ENCODE results near the gene MCOLN2.
"Not testable (repeated sequence)": the region's sequence is repeated elsewhere in the genome, so short reads cannot be mapped to it uniquely, and the experiment has no call there.

The MCOLN2 gene

DNA sequence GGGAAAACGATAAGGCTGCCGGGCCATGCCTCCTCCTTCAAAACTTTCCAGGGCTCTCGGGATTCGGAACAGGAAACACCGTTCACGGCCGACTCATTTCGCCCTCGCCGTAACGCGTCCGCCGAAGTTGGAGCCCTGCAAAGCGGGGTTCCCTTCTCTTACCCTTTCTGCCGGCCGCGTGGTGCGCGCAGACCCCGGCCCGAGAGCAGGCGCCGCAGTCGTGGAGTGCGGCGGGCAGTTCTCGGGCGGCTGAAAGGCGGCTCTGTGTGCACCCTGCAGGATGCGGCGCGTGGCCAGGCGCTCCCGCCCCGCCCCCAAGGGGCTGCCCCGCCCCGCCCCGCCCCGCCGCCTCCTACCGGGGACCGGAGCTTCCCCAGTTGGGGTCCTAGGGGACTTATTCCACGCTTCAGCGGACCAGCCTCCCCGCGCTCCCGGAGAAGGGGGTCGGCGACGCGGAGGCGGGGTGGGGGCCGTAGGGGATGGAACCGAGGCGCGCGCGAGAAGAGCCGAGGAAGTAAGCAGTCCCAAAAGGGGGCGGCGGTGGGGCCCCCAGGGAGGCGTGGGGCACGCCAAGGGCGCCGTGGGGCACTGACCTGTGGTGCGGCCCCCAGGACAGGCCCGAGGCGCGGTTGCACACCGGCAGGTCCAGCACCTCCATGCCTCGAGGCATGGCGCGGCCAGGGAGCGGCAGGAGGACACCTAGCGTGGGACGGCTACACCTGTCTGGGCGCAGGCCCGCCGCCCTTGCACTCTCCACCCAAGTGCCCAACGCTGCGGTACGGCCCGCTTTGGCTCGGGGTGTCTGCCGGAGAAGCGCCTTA is at the start of gene MCOLN2:
Gene MCOLN2, minus strand, starts transcription at position 268 of the 821 bp plus-strand sequence. Its CDS starts 241 bp downstream, at position 27.
- DNase-seq = no peak

DNA sequence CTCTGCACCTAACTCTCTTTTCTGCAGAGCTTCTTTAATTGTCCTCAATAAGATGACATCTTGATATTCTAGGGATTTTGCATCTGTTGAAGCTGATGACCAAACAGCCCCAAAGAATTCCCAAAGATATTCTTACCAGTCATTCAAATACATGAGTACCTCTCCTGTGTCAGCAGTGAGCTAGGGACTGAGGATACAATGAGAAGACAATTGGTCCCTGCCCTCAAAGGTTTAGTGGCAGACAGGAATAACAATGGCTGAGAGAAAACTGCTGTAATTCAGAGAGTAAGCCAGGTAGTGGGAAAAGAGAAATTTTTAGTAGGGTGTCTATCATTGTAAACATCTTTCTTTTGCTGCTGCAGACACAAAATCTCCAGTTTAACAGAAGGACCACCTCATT is 45.5 kb upstream of the MCOLN2 start:
- DNase-seq = no peak

DNA sequence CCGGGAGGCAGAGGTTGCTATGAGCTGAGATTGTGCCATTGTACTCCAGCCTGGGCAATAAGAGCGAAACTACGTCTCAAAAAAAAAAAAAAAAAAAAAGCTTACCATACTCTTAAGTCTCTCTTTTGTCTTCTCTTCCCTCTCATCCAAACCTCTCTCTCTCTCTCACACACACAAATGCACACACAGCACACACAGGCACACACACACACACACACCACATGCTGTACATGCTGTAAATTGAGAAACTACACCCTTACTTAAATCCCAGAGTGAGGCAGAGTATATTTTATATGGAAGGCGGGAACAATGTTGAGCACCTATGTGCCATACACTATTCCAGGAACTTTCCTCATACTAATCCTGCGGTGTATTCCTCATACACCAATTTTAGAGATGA is 44.9 kb upstream of the MCOLN2 start:
- no peak for DNase-seq

DNA sequence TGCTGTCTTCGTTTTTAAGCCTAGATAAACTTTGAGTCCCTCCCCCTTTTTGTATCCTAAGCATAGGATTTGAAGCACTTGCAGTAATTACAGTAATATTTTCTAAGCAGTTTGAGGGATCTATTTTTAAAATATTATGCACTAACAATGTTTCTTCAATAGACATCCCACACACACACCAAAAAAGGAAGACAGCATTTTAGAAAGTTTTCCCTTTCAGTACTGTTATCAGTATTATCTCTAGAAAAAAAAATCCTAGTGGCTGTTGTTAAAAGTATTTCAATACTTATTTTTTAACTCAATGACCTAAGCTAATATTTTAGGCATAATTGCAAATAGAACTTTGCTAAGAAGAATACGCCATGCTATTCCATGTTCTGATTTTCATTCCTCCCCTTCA is 36.3 kb upstream of the MCOLN2 start:
- DNase-seq = no peak

DNA sequence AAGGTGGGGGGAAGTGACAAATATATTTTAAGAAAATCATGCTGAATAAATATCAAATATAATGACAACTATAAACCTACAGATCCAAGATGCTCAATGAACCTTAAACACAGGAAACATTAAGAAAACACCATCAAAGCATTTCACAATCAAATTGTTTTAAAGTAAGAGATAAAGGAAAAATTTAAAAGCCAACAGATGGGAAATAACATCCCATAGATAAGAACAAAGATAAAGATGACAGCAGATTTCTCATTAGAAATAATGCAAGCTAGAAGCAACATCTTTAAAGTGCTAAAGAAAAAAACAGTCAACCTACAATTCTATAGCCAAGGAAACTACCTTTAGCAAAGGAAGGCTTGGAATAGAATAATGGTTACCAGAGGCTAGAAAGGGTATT is 33.6 kb upstream of the MCOLN2 start:
- no peak for DNase-seq

DNA sequence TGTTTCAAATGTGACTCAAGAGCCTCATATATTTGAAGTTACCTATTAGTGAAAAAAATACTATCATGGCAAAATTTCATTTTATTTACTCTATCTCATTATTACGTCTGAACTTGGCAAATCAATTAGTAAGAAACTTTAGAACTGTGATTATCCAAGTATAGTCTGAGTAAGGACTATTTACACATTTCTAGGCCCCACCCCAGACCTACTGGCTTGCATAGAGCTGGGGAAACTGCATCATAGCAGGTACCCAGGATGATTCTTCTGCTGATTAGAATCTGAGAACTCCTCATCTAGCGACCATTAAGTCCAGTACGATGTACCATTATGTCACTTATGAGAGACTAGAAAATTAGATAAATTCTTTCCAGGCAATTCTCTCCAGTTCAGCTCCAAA is 31.2 kb upstream of the MCOLN2 start:
- no peak for DNase-seq

DNA sequence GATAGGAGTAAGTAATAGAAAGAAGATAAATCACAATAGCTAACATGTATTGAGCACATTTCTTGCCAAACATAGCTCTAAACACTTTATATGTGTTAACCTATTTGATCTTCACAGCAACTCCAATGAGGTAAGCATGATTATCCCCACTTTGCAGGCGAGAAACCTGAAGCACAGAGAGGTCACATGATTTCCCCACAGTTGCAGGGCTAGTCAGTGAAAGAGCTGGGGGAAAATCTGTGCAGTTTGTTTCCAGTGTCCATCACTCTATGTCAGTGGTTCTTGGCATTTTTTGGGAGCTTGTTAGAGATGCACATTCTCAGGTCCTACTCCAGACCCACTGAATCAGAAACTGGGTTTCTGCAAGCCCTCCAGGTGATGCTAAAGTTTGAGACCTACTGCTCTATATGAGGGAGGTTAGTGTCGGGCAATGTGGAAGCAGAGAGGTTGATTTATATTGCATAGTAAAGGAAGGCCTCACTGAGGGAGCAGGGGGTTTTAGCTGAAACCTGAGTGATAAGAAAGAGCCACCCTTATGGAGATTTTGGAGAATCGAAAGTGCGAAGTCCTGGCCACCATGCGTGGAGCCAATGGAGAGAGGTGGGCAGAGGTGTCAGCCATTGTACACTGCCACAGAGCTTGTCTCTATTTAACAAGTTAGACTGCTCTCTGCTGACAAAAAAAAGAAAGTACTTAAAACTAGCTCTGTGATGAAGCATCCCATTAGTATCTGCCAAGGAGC is 30.5 kb upstream of the MCOLN2 start:
- no peak for DNase-seq

DNA sequence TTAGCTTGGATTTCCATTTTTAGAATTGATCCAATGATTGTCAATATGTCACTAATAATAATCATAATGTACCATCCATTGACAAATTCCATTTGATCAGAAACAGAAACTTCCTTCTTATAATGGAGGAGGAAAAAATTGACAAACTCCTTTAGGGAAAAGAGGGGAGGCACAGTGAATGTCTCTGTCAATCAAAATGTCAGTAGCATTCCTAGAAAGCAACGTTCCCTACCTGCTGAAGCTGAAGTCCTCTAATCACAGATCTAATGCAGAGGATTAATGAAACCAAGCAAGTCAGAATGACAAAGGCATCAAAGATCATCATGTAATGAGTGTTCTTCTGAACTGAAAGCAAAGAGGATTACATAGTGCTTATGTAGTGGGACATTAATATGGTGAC is 29.0 kb upstream of the MCOLN2 start:
- DNase-seq = no peak

DNA sequence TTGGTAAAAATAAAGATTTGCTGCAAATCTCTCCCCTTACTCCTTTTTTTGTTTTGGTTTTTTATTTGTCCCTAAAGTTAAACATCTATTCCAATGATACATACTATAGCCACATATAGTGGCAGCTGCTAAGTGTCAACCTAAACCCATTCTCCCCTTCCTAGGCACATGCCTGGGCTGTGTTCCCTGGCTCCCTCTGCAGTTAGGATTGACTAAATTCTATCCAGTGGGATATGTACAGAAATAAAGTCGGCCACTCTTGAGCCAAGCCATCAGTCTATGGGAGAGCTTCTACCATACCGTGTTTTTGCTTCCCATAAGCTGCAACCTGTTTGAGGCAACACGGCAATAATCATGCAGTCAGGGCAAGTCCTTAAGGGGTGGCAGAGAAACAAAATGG is 27.8 kb upstream of the MCOLN2 start:
- DNase-seq = no peak

DNA sequence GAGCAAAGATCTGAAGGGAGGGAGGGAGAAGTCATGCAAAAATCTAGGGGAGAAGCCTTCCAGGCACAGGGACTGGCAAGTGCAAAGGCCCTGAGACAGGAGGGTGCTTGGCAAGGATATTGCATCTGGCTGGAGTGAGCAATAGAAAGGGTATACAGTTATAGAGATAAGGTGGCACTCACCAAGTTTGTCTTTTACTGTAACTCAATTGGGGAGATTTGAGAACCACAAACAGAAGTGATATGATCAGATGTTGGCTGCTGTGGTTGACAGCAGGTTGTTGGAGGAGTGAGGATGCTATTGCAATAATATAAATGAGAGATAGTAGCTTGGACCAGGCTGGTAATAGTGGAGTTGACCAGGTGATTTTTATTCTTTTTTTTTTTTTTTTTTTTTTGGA is 25.8 kb upstream of the MCOLN2 start:
- no peak for DNase-seq

DNA sequence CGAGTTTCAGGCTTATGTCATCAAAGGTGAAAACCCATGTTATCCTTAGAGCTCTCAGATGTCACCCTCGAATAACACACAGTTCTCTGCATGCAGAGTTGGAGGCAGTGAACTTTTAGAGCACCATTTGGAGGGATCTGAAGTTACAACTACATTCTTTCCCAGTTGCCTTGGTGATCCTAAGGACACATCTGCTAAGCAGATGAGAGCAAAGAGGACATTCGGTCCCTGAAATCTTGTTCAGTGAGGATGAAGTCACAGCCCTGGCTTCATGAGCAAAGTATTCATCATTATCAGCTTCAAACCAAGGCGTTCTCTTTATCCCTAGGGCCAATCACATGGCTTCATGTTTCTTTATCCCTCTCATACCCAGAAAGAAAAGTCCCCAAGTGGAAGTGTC is 23.1 kb upstream of the MCOLN2 start:
- no peak for DNase-seq

DNA sequence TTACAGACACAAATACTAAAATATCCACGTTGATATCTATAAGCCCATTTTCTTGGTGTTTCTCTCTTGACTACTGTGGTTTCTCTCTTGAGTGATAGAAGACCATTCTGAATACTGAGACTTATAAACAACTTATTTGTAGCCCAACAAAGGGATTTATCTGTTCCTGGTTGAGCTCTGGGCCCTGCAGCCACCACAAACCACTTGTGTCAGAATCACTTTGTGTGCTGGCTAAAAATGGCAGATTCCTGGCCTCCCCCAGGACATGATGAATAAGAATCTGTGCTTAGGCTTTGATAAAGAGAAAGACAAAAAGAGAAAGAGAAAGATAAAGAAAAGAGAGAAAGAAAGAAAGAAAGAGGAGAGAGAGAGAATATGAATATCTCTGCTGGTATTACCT is 18.9 kb upstream of the MCOLN2 start:
- DNase-seq = no peak

DNA sequence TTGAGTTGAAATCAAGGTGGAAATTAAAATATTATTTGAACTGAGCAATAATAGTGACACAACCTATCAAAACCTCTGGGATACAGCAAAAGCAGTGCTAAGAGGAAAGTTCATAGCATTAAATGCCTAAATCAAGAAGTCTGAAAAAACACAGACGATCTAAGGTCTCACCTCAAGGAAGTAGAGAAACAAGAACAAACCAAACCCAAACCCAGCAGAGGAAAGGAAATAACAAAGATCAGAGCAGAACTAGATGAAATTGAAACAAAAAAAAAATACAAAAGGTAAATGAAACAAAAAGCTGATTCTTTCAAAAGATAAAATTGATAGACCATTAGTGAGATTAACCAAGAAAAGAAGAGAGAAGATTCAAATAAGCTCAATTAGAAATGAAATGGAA is 8.7 kb upstream of the MCOLN2 start:
- DNase-seq = not testable (repeated sequence)

DNA sequence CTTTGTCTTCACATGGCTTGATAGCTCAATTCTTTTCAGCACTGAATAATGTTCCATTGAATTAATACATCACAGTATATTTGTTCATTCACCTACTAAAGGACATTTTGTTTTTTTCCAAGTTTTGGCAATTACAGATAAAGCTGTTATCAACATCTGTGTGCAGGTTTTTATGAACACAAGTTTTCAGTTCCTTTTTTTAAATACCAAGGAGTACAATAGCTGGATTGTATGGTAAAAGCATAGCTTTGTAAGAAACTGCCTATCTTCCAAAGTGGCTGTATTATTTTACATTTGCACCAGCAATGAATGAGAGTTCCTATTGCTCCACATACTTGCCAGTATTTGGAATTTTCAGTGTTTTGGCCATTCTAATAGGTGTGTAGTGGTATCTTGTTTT is 4.8 kb upstream of the MCOLN2 start:
- DNase-seq = no peak

DNA sequence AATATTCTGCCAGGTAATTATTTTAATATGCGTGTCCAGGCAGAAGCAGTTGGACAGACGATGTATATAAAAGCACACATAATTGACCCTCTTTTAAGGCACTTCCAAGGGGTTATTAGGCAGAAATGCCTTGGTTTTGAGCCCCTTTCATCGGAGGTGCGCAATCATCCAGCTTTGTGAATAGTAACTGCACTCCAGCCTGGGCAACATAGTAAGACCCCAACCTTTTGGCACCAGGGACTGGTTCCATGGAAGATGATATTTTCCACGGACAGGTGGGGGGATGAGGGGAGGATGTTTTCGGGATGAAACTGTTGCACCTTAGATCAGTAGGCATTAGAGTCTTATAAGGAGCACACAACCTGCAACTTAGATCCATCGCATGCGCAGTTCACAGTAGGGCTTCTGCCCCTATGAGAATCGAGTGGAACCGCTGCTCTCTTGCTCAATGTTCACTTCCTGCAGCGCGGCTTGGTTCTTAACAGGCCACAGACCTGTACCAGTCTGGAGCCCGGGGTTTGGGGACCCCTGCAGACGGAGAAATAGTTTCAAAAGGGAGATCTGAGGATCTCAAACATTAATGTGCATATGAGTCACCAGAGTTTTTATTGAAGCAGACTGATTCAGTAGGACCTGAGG is 1.8 kb upstream of the MCOLN2 start:
- no peak for DNase-seq

DNA sequence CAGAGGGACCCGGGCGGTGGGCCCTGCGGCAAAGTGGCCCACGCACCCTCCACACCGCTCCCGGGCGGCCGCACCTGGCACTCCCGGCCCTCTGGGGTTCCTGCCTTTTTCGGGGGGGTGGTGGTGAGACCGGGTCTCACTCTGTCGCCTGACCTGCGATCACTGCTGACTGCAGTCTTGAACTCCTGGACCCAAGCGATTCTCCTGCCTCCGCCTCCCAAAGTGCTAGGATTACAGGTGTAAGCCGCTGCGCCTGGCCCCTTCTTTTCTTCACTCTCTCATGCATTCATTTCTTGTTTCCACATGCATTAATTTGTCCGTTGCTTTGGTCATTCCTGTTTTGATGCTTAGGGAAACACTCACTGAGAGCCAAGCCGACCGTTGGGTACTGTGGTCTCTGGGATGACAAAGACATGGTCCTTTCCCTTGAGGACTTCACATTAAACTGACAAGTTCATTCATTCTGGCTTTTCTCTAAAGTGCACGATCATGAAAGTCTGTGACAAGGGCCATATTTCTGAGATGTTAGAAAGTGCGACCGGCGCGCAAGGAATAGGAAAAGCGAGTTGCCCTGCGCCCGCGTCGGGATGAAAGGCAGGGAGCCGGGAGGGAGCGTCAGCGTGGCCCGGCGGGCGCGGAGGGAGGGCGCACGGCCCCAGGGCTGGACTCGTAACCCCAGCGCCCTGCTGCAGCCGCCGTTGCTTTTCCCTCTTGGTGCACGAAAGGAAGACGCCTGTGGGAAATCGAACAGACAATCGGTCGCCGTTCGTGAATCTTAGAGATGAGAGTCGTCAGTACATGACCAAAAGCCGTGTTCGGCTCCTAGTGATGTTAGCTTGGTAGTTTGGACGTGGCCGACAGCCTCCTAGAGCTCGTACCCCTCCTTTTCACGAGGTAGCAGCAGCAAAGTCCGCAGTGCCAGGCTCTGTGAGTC is 1.0 kb upstream of the MCOLN2 start:
- no peak for DNase-seq

DNA sequence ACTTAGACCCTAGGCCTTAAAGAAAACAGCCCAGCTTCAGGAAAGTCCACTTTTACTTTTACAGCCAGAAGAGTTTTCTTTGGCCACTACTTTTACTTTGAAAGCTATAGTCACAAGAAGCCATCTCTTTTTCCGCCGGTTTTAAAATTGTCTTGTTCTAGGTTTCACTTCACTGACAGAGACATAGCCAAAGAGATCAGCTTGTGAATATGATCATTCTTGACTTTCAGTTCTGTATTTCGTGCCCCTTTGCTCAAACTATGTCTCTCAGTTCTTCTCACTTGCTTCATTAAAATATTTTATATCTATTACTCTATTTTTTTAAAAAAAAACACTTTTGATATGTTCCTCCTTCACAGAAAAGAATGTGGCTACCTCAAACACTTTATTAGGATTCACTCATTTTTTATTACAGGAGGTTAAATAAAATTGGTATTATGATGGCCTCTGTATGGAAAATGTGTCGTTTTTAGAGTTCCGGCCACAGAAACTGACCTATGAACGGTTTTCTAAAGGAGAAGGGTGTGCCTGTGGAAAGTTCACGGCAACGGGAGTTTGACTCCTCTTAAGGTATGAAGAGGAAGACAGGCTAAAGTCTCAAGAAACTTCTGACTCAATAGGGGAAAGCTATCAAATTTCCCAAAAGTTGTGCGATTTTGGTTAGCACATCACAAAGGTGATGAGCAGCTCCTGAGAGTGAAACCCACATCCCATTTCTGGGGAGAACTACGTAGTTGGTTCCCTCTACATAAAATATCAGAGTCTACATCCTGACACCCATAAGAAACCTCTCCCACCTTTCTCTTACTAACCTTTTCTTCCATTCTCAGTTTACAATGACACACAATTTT is 1.2 kb downstream of the MCOLN2 start:
- DNase-seq = no peak

DNA sequence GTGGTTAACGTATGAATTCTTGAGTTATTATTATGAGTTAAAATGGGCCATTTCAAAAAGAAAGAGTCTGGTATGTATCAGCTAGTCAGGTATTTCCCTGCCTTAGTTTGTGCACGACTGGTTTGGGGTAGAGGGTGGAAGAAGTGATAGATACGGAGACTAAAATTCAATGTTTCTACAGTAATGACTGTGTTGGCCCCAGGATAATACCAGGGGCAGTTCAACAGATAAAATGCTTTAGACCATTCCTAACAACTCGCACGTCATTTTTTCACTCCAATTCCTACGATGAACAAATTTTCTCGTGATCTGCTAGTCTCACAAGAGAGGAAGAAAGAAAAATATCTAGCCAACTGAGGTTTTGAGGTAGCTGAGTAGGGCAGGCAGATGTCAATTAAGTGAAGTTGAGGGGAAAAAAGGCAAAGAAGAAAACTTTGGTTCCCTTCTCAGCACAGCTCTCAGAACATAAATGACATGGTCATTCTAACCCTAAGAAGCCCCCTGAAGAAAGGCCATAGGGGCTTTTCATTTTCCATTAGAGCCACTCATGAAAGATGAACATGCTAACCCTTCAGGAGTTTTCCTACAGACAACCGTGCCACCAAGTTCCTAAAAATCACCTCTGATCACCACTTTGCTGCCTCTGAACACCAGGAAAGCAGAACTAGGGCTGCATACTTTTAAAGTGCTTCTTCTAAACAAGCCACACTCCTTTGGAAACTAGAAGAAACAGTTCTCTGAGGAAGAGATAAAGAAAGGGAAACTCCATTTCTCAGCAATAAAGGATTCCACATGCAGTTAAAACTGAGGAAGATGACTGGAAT is 5.6 kb downstream of the MCOLN2 start:
- no peak for DNase-seq

DNA sequence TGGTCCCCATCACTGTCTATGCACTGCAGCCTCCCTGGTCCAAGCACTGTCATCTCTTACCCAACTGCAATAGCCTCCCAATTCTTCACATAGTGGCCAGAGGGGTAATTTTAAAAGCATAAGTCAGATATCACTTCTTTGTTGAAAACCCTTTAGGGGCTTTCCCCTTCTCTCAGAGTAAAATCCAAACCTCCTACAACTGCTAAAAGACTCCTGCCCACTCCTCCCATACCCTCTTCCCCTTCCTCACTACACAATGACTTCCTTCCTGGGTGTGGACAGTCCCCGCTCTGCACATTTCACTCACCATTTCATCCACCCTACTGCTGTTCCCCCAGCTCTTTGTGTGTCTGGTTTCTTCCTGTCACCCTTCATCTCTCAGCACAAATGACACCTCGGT is 8.3 kb downstream of the MCOLN2 start:
- DNase-seq = no peak

DNA sequence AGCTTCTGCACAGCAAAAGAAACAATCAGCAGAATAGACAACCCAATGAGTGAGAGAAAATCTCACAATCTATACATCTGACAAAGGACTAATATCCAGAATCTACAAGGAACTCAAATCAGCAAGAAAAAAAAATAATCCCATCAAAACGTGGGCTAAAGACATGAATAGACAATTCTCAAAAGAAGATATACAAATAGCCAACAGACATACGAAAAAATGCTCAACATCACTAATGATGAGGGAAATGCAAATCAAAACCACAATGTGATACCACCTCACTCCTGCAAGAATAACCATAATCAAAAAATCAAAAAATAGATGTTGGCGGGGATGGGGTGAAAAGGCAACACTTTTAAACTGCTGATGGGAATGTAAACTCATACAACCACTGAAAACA is 10.4 kb downstream of the MCOLN2 start:
- not testable (repeated sequence) for DNase-seq

DNA sequence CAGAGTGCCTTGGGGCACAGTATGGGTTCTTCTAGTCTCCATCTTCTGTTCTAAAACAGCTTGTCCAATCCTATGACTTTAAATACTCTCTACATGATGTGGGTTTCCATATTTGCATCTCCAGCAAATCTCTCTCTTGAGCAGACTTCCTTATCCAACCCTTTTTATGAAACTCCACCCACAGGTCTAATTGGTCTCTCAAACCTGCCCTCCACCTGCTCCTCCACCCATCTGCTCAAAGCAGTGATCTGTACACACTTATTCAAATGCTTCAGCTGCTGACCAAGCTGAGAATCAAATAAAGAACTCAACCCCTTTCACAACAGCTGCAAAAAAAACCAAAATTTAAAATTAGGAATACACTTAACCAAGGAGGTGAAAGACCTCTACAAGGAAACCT is 11.5 kb downstream of the MCOLN2 start:
- DNase-seq = no peak

Data from GOT3 (cell line).